ENCODE results near the gene CAMTA1. TPM values are rescaled to one million over a fixed set of nuclear protein-coding genes. Genes with fewer than 3 reads are reported as not detected.
"Not testable (repeated sequence)": the region's sequence is repeated elsewhere in the genome, so short reads cannot be mapped to it uniquely, and the experiment has no call there.

CAMTA1 gene
- total RNA-seq, 1 experiment from 2014 or later: 103 TPM

DNA sequence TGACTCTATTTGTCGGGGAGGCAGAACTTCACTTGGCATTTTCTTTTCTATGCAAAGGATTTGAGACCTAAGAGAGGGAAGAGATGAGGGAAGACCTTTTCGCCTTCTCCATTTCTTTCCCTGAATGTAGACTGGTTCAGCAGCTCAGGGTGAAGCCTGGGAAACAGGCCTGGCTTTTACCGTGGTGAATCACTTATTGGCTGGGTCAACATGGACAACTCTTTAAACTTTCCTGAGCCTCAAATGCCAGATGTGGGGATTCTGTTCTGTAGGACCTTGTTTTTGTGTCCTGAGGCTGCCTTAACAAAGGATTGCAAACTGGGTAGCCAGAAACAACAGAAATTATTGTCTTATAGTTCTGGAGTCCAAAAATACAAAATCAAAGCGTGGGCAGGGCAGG lies 530.1 kb downstream of the CAMTA1 start:
- H3K4me3 ChIP-seq: no peak overlapping the region
- no peaks in the 10 kb centered on the region for H3K27me3 ChIP-seq
- no peaks in the 10 kb centered on the region for H3K9me3 ChIP-seq
- no peaks in the 10 kb centered on the region for H3K36me3 ChIP-seq
- DNase-seq: no peak

DNA sequence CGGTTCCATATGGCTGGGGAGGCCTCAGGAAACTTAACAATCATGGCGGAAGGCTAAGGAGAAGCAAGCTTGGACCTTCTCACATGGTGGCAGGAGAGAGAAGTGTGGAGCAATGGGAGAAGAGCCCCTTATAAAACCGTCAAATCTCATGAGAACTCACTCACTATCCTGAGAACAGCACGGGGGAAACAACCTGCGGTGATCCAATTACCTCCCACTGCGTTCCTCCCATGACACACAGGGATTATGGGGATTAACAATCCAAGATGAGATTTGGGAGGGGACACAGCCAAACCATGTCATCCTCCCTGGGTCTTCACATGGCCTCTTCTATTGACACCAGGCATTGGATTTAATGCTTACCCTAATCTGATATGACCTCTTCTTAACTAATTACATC lies 530.7 kb downstream of the CAMTA1 start:
- no peak overlapping the region for H3K4me3 ChIP-seq

DNA sequence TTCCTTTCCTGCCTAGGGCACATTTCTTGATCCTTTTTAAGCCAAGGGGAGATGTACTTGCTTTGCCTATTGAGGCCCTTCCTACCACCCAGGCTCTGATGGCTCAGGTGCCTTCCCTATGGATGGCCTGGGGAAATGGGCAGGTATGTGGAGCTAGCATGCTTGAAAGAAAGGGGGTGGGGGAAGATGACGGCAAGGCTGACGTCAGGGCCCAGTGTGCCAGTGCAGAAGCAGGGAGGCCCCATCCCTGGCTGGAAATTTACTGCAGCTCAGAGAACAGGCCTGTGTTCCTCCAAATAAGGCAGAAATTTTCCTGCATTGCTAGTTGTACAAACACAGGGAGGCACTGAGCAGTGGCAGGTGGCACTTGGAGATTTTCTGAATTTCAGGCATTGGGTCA lies 532.6 kb downstream of the CAMTA1 start:
- H3K9me3 ChIP-seq: no peaks in the 10 kb centered on the region
- H3K4me3 ChIP-seq: no peak overlapping the region
- H3K27me3 ChIP-seq: no peaks in the 10 kb centered on the region
- no peak for DNase-seq
- no peaks in the 10 kb centered on the region for H3K36me3 ChIP-seq

More for the DNA sequence above, 530.7 kb downstream of the CAMTA1 start:
- Histone ChIP-seq H3K36me3 (no peaks in the 10 kb centered on the region), H3K27me3 (no peaks in the 10 kb centered on the region), H3K9me3 (no peaks in the 10 kb centered on the region)
- DNase-seq: no peak

DNA sequence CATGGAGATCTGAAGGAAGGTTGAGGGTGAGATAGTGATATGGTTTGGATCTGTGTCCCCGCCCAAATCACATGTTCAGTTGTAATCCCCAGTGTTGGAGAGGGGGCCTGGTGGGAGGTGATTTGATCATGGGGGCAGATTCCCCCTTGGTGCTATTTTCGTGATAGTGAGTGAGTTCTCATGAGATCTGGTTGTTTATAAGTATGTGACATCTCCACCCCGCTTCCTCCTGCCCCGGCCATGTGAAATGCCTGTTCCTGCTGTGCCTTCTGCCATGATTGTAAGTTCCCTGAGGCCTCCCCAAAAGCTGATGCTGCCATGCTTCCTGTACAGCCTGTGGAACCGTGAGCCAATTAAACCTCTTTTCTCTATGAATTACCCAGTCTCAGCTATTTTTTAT lies 533.9 kb downstream of the CAMTA1 start:
- Histone ChIP-seq H3K27me3 (no peaks in the 10 kb centered on the region), H3K9me3 (no peaks in the 10 kb centered on the region), H3K36me3 (no peaks in the 10 kb centered on the region), H3K4me3 (no peak overlapping the region)
- no peak for DNase-seq

DNA sequence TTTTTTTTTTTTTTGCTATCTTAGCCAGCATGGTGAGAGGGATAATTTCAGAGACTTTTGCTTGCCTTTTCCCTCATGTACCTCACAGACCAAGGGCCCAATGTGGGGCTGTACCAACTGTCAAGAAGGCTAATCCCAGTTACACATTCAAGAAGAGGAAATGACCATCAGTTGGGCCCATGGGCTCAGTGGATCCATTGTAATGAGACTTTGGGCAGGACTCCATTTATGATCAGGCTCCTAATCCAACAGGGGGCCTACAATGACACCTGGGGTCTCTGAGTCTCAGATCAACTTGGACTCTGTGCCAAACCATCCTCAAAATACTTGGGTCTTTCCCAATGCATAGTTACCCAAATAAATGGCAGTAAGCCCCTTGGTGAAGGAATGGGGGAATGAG lies 535.4 kb downstream of the CAMTA1 start:
- Histone ChIP-seq H3K27me3 (no peaks in the 10 kb centered on the region), H3K9me3 (no peaks in the 10 kb centered on the region), H3K36me3 (no peaks in the 10 kb centered on the region), H3K4me3 (no peak overlapping the region)
- DNase-seq: no peak

DNA sequence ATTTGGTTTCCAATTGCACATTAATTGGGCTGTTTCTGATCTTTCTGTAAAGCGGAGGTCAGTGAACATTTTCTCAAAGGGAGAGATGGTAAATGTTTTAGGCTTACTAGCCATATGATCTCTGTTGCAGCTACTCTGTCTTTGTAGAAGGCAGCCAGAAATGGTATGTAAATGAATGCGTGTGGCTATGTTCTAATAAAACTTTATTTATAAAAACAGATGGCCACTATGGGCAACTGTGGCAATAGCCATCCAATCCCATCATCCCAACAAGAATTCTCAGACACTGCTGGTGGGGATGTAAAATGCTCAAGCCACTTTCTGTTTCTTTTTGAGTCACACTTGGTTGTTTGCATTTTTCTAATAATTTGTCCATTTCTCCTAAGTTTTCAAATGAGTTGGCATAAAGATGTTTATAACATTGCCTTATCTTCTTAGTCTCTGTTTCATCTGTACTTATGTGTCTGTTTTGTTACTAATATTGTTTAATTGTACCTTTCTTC lies 537.1 kb downstream of the CAMTA1 start:
- DNase-seq: no peak
- Histone ChIP-seq H3K4me3 (no peak overlapping the region), H3K9me3 (no peaks in the 10 kb centered on the region), H3K27me3 (no peaks in the 10 kb centered on the region), H3K36me3 (no peaks in the 10 kb centered on the region)

DNA sequence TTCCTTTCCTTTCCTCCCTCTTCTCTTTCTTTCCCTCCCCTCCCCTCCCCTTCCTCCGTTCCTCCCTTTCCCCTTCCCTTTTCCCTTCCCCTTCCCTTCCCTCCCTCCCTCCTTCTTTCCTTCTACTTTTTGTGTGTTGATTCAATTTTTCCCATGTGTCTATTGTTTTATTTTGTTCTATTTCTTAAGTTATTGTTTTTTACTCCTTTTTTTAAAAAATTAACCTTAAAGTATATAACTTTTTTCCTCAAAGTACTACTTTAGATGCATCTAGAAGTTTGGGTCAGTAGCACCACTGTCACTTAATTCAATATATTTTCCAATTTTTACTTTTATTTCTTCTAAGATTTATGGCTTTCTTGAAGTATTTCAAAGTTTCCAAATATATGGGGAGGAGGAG lies 537.7 kb downstream of the CAMTA1 start:
- no peak overlapping the region for H3K4me3 ChIP-seq
- H3K9me3 ChIP-seq: no peaks in the 10 kb centered on the region
- no peaks in the 10 kb centered on the region for H3K27me3 ChIP-seq
- DNase-seq: no peak
- H3K36me3 ChIP-seq: no peaks in the 10 kb centered on the region

DNA sequence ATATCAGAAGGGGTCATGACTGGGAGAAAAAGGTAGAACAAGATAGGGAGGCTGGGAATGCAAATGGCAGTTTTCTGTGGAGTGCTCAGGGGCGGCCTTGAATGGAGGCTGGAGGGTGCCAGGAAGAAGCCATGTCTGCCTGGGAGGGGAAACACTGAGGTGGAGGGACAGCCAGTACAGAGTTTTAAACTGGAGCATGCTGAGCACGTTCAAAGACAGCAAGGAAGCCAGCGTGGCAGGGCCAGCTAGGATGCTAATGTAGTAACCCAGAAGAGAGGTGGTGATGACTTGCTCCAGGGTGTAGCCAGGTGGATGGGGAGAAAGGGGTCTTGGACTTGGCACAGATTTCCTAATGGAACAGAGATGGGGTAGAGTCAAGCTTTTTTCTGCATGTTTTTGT lies 540.0 kb downstream of the CAMTA1 start:
- Histone ChIP-seq H3K27me3 (no peaks in the 10 kb centered on the region), H3K9me3 (no peaks in the 10 kb centered on the region), H3K36me3 (no peaks in the 10 kb centered on the region), H3K4me3 (no peak overlapping the region)
- DNase-seq: no peak

DNA sequence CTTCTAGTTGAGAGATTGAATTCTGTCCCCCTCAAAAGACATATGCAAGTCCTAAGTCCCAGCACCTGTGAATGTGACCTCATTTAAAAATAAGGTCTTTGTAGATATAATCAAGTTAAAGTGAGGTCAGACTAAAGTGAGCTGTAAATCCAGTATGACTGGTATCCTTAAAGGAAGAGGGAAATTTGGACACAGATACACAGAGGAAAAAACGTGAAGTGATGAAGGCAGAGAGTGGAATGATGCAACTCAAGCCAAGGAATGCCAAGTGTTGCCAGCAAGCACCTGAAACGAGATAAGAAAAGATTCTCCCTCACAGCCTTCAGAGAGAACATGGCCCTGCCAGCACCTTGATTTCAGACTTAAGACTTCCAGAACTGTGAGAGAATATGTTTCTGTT lies 541.1 kb downstream of the CAMTA1 start:
- DNase-seq: no peak
- Histone ChIP-seq H3K9me3 (no peaks in the 10 kb centered on the region), H3K27me3 (no peaks in the 10 kb centered on the region), H3K4me3 (no peak overlapping the region), H3K36me3 (no peaks in the 10 kb centered on the region)

DNA sequence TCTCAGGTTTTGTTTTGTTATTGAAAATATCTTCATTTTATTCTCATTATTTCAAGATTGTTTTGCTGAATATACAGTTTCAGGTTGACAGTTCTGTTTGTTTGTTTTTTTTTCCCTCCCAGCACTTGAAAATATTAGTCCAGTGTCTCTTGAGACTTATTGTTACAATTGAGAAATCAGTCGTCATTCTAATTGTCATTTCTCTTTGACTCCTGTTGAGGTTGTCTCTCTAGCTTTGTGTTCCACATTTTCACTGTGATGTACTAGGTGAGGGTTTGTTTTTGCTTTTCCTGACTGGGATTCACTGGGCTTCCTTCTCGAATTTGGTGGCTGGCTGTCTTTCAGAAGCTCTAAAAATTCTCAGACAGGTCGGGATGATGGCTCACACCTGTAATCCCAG lies 542.6 kb downstream of the CAMTA1 start:
- H3K27me3 ChIP-seq: no peaks in the 10 kb centered on the region
- no peak for DNase-seq
- no peaks in the 10 kb centered on the region for H3K36me3 ChIP-seq
- no peaks in the 10 kb centered on the region for H3K9me3 ChIP-seq
- no peak overlapping the region for H3K4me3 ChIP-seq

DNA sequence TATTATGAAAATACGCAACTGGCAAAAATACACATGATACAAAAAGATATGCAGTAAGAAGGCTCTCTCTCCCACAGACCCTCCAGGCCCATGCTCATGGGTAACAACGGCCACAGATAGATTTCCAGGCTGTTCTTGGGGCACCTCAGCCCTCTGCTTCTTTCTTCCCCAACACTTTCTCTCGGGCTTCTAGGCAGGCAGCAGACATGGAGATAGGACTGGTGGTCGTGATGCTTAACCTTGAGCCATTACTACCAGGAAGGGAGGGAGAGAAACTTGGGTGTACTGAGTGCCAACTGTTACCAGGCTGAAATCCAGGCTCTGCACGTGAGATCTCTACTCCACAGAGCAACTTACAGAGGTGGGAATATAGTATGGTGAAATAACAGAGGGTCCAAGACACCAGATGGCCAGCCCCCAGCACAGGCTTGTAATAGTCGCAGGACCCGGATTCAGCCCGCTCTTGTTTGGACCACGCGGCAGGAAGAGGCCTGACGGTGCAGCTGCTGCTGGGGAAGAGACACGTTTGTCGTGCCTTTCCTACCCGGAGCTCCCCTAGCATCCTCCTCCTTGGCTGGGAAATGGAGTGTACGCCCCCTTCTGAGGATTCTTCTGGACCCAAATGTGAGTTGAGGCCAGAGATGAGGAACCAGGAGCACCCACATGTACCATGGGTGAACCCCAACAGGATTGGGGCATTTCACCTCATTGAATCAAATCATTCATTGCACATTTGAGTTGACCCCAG lies 544.8 kb downstream of the CAMTA1 start:
- DNase-seq: no peak
- no peaks in the 10 kb centered on the region for H3K9me3 ChIP-seq
- no peaks in the 10 kb centered on the region for H3K36me3 ChIP-seq
- H3K27me3 ChIP-seq: no peaks in the 10 kb centered on the region
- no peak overlapping the region for H3K4me3 ChIP-seq

DNA sequence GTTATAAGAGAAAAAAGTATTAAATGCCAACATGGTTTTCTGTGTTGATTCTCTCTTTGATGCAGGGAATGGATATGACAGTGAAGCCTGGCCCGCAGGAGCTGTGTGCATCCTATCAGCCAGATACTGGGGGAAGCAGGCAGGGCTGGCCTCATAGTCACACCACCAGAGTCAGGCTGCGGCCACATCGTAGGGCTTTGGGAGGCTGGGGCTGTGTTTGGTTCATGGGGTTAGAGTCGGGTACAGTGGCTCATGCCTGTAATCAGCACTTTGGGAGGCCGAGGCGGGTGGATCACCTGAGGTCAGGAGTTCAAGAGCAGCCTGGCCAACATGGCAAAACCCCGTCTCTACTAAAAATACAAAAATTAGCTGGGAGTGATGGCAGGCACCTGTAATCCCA lies 545.5 kb downstream of the CAMTA1 start:
- DNase-seq, H3K9me3 ChIP-seq, H3K4me3 ChIP-seq, H3K27me3 ChIP-seq, H3K36me3 ChIP-seq: not testable (repeated sequence)

DNA sequence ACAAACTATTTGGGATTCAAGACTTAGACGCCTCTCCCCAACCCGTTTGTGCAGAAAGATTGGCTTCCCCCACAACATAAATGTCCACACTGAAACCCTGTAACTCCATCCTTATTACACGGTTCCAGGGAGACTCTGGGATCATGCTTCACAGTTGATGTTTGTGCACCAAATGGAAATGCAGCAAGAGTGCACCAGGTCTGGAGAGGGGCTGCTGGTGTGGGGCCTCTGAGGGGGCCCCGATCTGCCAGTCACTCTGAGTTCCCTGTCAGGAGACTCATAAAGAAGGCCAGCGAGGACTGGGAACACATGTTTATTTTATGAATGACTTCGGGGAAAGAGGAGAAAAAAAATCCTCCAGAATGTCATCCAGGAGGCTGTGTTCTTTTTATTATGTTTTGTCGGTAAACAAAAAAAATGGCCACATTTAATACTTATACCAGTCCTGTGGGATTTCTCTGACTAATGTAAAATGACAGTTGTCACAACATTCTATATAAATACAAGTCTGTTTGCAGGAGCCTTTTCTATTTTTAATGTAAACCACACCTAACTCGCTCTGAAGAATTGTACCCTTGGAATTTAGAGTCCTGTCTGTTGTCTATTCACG lies 546.8 kb downstream of the CAMTA1 start:
- Histone ChIP-seq H3K27me3 (no peaks in the 10 kb centered on the region), H3K4me3 (no peak overlapping the region), H3K36me3 (no peaks in the 10 kb centered on the region), H3K9me3 (no peaks in the 10 kb centered on the region)
- DNase-seq: no peak

DNA sequence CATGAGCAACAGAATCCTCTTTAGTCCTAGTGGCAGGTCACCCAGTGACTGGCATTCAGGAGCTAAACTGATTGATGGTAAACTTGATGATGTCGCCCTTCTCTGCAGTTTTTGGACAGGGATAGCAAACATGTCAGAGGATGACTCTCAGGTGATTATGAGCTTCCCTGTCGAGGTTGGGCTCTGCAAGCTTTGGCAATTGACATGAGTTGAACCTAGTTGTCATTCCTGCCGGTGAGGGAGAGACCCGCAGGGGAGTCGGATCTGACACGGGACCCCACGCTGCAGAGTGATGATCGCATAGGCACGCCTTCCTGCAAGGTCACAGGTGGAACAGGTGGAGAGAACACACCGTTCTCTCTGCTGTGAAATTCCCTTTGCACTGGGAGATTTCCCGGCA lies 547.8 kb downstream of the CAMTA1 start:
- Histone ChIP-seq H3K9me3 (no peaks in the 10 kb centered on the region), H3K27me3 (no peaks in the 10 kb centered on the region), H3K36me3 (no peaks in the 10 kb centered on the region), H3K4me3 (no peak overlapping the region)
- DNase-seq: no peak

DNA sequence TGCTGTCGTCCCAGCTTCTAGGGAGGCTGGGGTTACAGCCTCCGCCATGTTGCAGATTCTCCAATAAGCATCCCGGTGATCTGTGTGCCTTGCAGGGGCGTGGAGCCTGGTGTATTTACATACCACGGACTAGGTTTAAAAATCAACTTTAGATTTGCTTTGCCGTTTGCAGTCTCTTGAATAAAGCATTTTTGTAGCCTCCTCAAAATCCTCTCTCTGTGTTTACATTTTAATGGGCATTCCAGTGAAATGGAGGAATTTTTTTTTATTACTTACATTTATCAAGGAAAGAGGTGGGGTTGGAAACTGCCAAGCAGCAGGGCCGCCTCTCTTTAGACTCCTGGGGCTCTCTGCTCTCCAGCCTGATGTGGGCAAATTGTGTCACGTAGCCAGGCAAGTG lies 548.4 kb downstream of the CAMTA1 start:
- Histone ChIP-seq H3K9me3 (no peaks in the 10 kb centered on the region), H3K36me3 (no peaks in the 10 kb centered on the region), H3K4me3 (no peak overlapping the region), H3K27me3 (no peaks in the 10 kb centered on the region)
- DNase-seq: no peak

DNA sequence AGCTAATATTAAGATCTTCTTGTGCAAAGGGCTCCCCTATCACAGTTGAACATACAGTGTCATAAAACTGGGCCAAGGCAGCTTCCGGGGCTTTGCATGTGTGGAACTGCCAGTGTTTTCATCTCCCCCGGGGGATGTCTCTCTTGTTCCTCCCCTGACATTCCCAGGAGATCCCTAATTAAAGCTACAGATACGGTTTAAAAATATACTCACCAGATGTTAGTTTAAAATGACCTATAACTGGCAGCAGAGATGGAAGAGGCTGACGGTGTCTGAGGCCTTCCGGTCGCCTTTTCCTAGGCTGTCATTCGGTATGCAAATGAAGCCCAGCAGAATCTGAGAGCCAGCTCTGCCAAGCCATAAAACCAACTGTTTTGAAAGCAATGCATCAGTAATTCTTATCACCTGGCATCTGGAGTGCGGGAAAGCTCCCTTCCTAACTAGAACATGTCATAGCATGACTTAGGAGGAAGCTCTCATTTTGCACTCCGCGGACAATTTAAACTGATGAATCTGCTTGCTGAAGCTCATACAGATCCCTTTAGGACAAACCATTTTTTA lies 549.3 kb downstream of the CAMTA1 start:
- H3K4me3 ChIP-seq: no peak overlapping the region
- H3K9me3 ChIP-seq: no peaks in the 10 kb centered on the region
- H3K36me3 ChIP-seq: no peaks in the 10 kb centered on the region
- DNase-seq: no peak
- H3K27me3 ChIP-seq: no peaks in the 10 kb centered on the region

DNA sequence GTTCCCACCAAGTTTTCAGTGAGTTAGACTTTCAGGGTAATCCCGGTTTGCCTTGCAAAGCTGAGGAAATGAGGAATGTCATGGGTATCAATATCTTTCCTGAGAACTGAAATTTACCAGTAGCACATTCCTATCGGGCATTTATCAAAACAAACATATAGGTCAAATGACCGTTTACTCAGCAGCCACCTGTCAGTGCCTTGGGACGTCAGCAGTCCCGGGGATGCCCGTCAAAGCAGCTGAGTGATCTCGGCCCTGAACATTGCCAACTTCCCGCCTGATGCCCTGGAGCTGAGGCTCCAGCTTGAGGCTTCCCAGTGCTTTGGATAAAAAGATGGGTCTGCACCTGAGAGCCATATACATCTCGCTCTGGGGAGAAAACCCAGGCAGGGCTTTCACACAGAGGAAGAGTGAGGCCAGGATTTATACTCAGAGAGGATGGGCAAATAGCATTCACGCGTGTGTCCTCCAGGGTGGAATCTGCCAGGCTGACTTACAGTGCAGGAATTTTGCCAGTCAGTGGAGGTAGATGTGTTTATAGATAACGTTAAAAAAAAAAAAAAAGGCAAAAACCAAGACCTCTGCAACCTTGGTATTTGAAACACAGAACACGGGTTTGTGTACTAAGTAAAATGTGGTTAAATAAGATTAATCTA lies 550.1 kb downstream of the CAMTA1 start:
- no peak for DNase-seq
- Histone ChIP-seq H3K27me3 (no peaks in the 10 kb centered on the region), H3K36me3 (no peaks in the 10 kb centered on the region), H3K4me3 (no peak overlapping the region), H3K9me3 (no peaks in the 10 kb centered on the region)
